Tibial nerve (tissue), 4 donors: ENCODE data around the gene TPD52L1. TPM values are rescaled to one million over a fixed set of nuclear protein-coding genes. Genes with fewer than 3 reads are reported as not detected.

Experiments used
- DNase-seq, 2 donors: peaks; one replicate each; pipeline ENCODE4 v3.0.0-alpha.2; 2019; ENCODE audit warnings: low spot score in 2 of 2
- H3K27ac ChIP-seq, 4 donors: fragments of 200-600 bp; sonication (generic) in 3 of 4; one replicate each; pipeline ENCODE4 v1.5.1; 2017 to 2019; ENCODE audit warnings: mild to moderate bottlenecking in 1 of 4
- H3K27me3 ChIP-seq, 2 donors: fragments of 200-600 bp; sonication (generic) in 1 of 2; one replicate each; pipeline versions ENCODE4 v1.5.1 to v1.6.0; 2017 to 2019
- H3K36me3 ChIP-seq, 3 donors: fragments of 200-600 bp; sonication (generic); one replicate each; pipeline ENCODE4 v1.5.1; 2018 to 2019
- H3K4me1 ChIP-seq, 4 donors: fragments of 200-600 bp; sonication (generic) in 3 of 4; one replicate each; pipeline ENCODE4 v1.5.1; 2017 to 2019
- H3K4me3 ChIP-seq, 4 donors: fragments of 200-600 bp; sonication (generic) in 3 of 4; one replicate each; pipeline ENCODE4 v1.5.1; 2017 to 2019; ENCODE audit warnings: mild to moderate bottlenecking in 1 of 4, moderate library complexity in 1 of 4
- H3K9me3 ChIP-seq, 4 donors: fragments of 200-600 bp; sonication (generic) in 3 of 4; one replicate each; pipeline ENCODE4 v1.5.1; 2017 to 2019
- EP300 ChIP-seq, 2 donors: sonication (generic); formaldehyde crosslinking; IDR thresholded peaks; one replicate each; pipeline ENCODE4 v1.6.1; 2017; ENCODE audit warnings: antibody characterized with exemption in 2 of 2, mild to moderate bottlenecking in 1 of 2
- POLR2A ChIP-seq, 2 donors: fragments of 450-650 bp; IDR thresholded peaks; one replicate each; pipeline ENCODE4 v1.6.1; 2017; ENCODE audit warnings: antibody characterized with exemption in 2 of 2, mild to moderate bottlenecking in 2 of 2, moderate library complexity in 2 of 2
- WGBS, 2 donors: methylation state at CpG; one replicate each; pipeline ENCODE4 v1.1.5; 2018; 5-methylcytosine and 5-hydroxymethylcytosine counted together
- total RNA-seq, 4 donors: library from RNA; depleted of rRNA; stranded (reverse); fragments of >200 nt; gene quantifications; one replicate each; pipeline ENCODE4 v1.1.0, GENCODE V29; 2016
- TF ChIP-seq, protein P1 (sequence below), 5 experiments: fragments of 200-600 bp in 3 of 5; fragments of 450-650 bp in 2 of 5; sonication (generic) in 3 of 5; IDR thresholded peaks; one replicate each; pipeline ENCODE4 v1.5.1; 2016 to 2019; ENCODE audit warnings: antibody characterized with exemption in 5 of 5, mild to moderate bottlenecking in 3 of 5, moderate library complexity in 2 of 5

Gene TPD52L1
- total RNA-seq, 4 donors from 2014 or later, result 28.8 to 55.0 (median 45.6) TPM

DNA sequence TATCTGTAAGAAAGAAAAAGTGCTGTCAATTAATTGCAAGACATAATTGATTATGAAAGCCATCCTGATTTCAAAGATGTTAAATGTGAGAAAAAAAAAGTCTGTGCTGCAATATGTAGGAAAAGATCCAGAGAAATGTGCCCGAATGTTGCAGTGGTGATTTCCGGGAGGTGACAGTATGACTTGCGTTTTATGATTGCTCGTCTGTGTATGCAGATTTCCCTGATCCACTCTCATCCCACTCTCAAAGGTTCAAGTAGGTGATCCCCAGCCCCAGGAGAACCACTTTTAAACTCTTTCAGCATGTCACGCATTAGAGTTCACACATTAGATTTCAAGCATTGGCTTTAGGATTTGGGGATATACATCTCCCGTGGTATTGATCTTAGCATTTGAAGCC, 57.8 kb downstream of the TPD52L1 start:
- Histone ChIP-seq H3K27me3 (no peaks in the 10 kb centered on the region), H3K9me3 (no peaks in the 10 kb centered on the region), H3K4me1 (no peaks in the 10 kb centered on the region), H3K36me3 (no peaks in the 10 kb centered on the region), H3K4me3 (no peak overlapping the region), H3K27ac (no peak overlapping the region)
- no peak for DNase-seq
- no peak for TF ChIP-seq EP300 (IDR thresholded peaks at IDR 0.05)
- TF ChIP-seq, protein P1, sequence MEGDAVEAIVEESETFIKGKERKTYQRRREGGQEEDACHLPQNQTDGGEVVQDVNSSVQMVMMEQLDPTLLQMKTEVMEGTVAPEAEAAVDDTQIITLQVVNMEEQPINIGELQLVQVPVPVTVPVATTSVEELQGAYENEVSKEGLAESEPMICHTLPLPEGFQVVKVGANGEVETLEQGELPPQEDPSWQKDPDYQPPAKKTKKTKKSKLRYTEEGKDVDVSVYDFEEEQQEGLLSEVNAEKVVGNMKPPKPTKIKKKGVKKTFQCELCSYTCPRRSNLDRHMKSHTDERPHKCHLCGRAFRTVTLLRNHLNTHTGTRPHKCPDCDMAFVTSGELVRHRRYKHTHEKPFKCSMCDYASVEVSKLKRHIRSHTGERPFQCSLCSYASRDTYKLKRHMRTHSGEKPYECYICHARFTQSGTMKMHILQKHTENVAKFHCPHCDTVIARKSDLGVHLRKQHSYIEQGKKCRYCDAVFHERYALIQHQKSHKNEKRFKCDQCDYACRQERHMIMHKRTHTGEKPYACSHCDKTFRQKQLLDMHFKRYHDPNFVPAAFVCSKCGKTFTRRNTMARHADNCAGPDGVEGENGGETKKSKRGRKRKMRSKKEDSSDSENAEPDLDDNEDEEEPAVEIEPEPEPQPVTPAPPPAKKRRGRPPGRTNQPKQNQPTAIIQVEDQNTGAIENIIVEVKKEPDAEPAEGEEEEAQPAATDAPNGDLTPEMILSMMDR (IDR thresholded peaks at IDR 0.05), result no peak
- TF ChIP-seq POLR2A (IDR thresholded peaks at IDR 0.05), result no peak
- 92 to 93% methylated on average over 6 of the region's 6 CpGs for WGBS, 2 donors

DNA sequence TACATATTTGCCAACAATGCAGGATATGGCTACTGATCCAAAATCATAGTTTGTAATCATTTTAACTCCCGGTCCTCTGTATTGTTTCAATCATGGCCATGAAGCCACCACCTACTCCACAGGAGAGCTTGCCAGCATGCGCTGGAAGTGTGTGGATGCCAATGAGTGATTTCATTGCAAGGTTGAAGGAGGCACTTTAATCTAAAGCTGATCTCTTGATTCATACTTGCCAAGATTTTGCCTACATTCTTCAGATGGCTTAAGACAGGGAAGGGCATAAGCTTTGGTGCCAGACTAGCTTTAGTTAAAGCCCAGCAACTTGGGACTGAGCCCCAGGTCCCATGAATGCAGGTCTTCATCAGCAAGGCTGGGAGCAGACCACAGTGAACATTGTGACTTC, 58.8 kb downstream of the TPD52L1 start:
- WGBS, 2 donors, result 70 to 75% methylated on average over 2 of the region's 2 CpGs
- no peak overlapping the region for H3K4me3 ChIP-seq
- no peak for TF ChIP-seq POLR2A (IDR thresholded peaks at IDR 0.05)
- TF ChIP-seq, protein P1 (IDR thresholded peaks at IDR 0.05), result no peak
- no peak for TF ChIP-seq EP300 (IDR thresholded peaks at IDR 0.05)
- H3K27me3 ChIP-seq, result no peaks in the 10 kb centered on the region
- H3K27ac ChIP-seq, result no peak overlapping the region
- DNase-seq, result no peak
- H3K36me3 ChIP-seq, result no peaks in the 10 kb centered on the region
- no peaks in the 10 kb centered on the region for H3K4me1 ChIP-seq
- H3K9me3 ChIP-seq, result no peaks in the 10 kb centered on the region

DNA sequence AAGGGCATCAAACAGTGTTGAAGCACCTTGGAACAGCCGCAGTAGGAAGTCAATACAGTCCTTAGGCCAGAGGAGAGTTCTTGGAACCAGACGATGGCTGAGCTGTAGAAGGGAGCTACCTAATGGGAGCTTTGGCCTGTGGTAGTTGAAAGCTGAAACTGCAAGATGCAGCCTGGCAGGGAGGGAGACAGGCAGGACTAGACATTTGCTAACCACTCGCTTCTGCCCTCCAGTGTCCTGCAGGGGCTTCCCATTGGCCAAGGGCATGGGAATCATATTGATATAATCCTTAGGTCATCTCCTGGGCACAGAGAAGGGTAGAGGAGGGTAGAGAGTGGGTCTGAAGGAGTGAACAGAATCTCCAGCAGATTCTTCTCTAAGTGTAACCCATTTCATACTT, 60.4 kb downstream of the TPD52L1 start:
- 86 to 97% methylated on average over 3 of the region's 3 CpGs for WGBS, 2 donors
- Histone ChIP-seq H3K4me1 (no peaks in the 10 kb centered on the region), H3K36me3 (no peaks in the 10 kb centered on the region), H3K27ac (no peak overlapping the region), H3K4me3 (no peak overlapping the region), H3K9me3 (no peaks in the 10 kb centered on the region), H3K27me3 (no peaks in the 10 kb centered on the region)
- TF ChIP-seq, protein P1 (IDR thresholded peaks at IDR 0.05), result no peak
- TF ChIP-seq POLR2A (IDR thresholded peaks at IDR 0.05) (no peak), EP300 (IDR thresholded peaks at IDR 0.05) (no peak)
- DNase-seq, result no peak

DNA sequence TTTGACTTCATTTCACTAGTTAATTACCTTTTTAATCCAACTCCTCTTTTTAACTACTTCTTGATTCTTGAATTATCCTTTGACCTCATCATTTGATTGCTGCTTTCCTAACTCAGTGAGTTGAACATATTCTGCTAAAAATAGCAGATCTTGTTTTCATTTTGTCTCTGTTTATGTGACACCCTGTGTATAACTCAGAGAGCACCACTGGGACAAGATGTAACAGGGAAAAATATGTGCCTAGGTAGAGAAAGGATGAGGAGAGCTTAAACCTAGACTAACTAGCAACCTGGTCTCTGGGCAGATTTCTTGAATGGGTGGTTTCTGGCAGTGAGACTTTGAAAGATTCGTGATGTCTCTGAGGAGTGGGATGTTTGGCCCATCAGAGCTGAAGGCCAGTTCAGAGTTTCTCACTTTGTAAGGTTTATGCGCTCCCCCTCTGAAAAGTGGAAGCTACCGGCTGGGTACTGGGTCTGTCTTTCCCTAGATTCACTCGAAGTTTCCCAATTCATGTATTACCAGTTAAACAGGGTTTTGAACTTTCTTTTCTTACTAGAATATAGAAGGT, 61.8 kb downstream of the TPD52L1 start:
- no peak overlapping the region for H3K4me3 ChIP-seq
- TF ChIP-seq POLR2A (IDR thresholded peaks at IDR 0.05) (no peak), EP300 (IDR thresholded peaks at IDR 0.05) (no peak)
- TF ChIP-seq, protein P1 (IDR thresholded peaks at IDR 0.05), result no peak
- peaks cover 0 to 6% (median under 1%) of the 10 kb centered on the region in 4 donors for H3K4me1 ChIP-seq
- no peaks in the 10 kb centered on the region for H3K9me3 ChIP-seq
- 92 to 94% methylated on average over 4 of the region's 4 CpGs for WGBS, 2 donors
- no peak for DNase-seq
- no peaks in the 10 kb centered on the region for H3K36me3 ChIP-seq
- no peaks in the 10 kb centered on the region for H3K27me3 ChIP-seq
- no peak overlapping the region for H3K27ac ChIP-seq

DNA sequence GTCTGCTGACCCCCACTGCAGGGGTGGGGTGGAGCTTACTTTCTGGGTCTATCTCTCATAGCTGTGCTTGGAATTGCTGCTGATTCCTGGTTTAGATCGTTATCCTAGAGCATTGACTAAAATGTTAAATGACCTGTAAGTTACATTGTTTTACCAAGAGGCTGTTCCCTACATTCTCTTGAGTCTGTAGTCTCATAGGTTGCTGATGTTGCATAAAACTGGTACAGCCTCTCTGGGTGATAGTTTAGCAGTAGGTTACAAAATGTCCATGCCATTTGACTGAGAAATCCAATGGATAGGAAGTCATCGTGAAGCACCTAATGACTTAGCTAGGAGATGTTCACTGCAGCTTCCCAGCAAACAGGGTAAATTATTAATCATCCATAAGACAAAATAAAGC, 62.4 kb downstream of the TPD52L1 start:
- Histone ChIP-seq H3K4me1 (peaks cover 0 to 13% (median 3%) of the 10 kb centered on the region in 4 donors), H3K4me3 (no peak overlapping the region), H3K36me3 (no peaks in the 10 kb centered on the region), H3K27ac (no peak overlapping the region), H3K27me3 (no peaks in the 10 kb centered on the region), H3K9me3 (no peaks in the 10 kb centered on the region)
- TF ChIP-seq EP300 (IDR thresholded peaks at IDR 0.05) (no peak), POLR2A (IDR thresholded peaks at IDR 0.05) (no peak)
- TF ChIP-seq, protein P1 (IDR thresholded peaks at IDR 0.05), result no peak
- no peak for DNase-seq
- WGBS, 2 donors, result 98 to 99% methylated on average over 2 of the region's 2 CpGs
